ENCODE results near the gene N4BP2L2. TPM values are rescaled to one million over a fixed set of nuclear protein-coding genes. Genes with fewer than 3 reads are reported as not detected.

N4BP2L2 gene
- total RNA-seq, 2 experiments from 2014 or later, result 84.5 to 85.2 TPM

GRCh38 chr13:32390484-32390883, 148.1 kb downstream of the N4BP2L2 start:
- Mint-ChIP-seq H3K4me1 (ENCODE audit: low read depth) (peaks cover 28% of the 10 kb centered on the region), H3K36me3 (ENCODE audit: low read depth) (peaks cover 2% of the 10 kb centered on the region), H3K9me3 (no peaks in the 10 kb centered on the region), H3K27ac (peak overlapping the region; percentile 19), H3K4me3 (no peak overlapping the region), H3K27me3 (no peaks in the 10 kb centered on the region)
- no peak for TF ChIP-seq CTCF (IDR thresholded peaks at IDR 0.05)
- CTCF ChIA-PET, result interaction anchor here (0.9 to 2.3 kb wide), 2 partner anchors 9 to 10 kb away, joined by 3 to 8 read pairs; no protein-coding TSS in a partner anchor
- ATAC-seq, result peak; percentile 48
- POLR2A ChIA-PET, result interaction anchor here (0.8 kb wide), 1 partner anchor 10 kb away, joined by 3 read pairs; no protein-coding TSS in a partner anchor
- DNase-seq, result no peak
- intact Hi-C loops (cut with micrococcal nuclease), result no loop called here

DNA sequence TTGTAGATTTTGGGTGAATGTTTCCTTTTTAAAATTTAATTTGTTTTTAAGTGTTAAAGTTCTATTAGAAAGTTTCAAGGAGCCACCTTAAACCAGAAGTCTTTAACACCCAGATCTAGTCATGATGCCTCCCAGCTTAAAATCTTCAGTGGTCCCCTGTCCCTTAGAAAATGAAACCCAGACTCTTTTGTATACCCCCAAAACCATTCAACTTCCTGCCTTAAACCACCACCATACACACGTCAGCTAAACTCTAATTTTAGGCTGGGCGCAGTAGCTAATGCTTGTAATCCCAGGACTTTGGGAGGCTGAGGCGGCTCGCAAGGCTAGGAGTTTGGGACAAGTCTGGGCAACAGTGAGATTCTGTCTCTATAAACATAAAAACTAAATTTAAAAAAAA, 148.5 kb downstream of the N4BP2L2 start:
- ATAC-seq (peak; percentile 91), DNase-seq (peak; percentile 7)
- ChIA-PET POLR2A (no interaction called here), CTCF (interaction anchor here (0.8 to 2.3 kb wide), 2 partner anchors 9 to 25 kb away, joined by 3 to 8 read pairs; no protein-coding TSS in a partner anchor)
- intact Hi-C loops (cut with micrococcal nuclease), result no loop called here
- TF ChIP-seq CTCF (IDR thresholded peaks at IDR 0.05), result no peak
- no peaks in the 10 kb centered on the region for H3K27me3 Mint-ChIP-seq
- peak overlapping the region; percentile 40 for H3K27ac Mint-ChIP-seq
- H3K4me1 Mint-ChIP-seq (ENCODE audit: low read depth), result peaks cover 28% of the 10 kb centered on the region
- no peak overlapping the region for H3K4me3 Mint-ChIP-seq
- H3K9me3 Mint-ChIP-seq, result no peaks in the 10 kb centered on the region
- peaks cover 2% of the 10 kb centered on the region for H3K36me3 Mint-ChIP-seq (ENCODE audit: low read depth)

DNA sequence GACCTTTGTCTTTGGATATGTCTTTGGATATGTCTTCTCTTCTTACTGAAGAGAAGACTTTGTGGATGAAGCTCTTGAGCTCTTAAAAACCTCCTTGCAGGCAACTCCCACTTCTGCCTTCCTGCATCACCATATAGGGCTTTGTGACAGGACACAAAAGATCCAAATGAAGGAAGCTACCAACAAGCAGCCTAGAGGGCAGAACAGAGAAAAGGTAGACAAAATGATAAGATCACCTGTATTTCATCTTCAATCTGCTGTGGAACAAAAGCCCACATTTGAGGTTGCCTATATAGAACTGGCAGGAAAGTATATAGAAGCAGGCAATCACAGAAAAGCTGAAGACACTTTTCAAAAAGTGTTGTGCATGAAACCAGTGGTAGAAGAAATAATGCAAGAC, 153.2 kb downstream of the N4BP2L2 start:
- Mint-ChIP-seq H3K36me3 (ENCODE audit: low read depth) (no peaks in the 10 kb centered on the region), H3K4me1 (ENCODE audit: low read depth) (peaks cover 12% of the 10 kb centered on the region), H3K9me3 (no peaks in the 10 kb centered on the region), H3K27ac (no peak overlapping the region), H3K27me3 (no peaks in the 10 kb centered on the region), H3K4me3 (no peak overlapping the region)
- ATAC-seq (no peak), DNase-seq (no peak)
- ChIA-PET CTCF (interaction anchor here (1.2 kb wide), 1 partner anchor 57 kb away, joined by 3 read pairs; no protein-coding TSS in a partner anchor), POLR2A (interaction anchor here (1.1 kb wide), 1 partner anchor 42 kb away, joined by 3 read pairs; the partner anchor contains the start of gene N4BP2L1)
- no peak for TF ChIP-seq CTCF (IDR thresholded peaks at IDR 0.05)
- intact Hi-C loops (cut with micrococcal nuclease), result no loop called here

DNA sequence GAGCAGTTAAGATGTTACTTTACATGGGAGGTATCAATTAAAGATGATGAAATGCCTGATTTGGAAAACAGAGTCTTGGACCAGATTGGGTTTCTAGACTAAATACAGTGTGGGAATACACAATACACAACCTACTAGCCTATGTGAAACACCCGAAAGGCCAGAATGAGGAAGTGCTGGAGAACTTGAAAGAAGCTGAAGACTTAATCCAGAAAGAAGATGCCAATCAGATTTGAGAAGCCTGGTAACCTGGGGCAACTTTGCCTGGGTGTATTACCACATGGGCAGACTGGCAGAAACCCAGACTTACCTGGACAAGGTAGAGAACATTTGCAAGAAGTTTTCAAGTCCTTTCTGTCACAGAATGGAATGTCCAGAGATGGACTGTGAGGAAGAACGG, 153.9 kb downstream of the N4BP2L2 start:
- ChIA-PET POLR2A (interaction anchor here (1.1 kb wide), 1 partner anchor 43 kb away, joined by 3 read pairs; the partner anchor contains the start of gene N4BP2L1), CTCF (interaction anchor here (1.2 kb wide), 1 partner anchor 58 kb away, joined by 3 read pairs; no protein-coding TSS in a partner anchor)
- Mint-ChIP-seq H3K4me1 (ENCODE audit: low read depth) (peaks cover 5% of the 10 kb centered on the region), H3K36me3 (ENCODE audit: low read depth) (peaks cover 2% of the 10 kb centered on the region), H3K9me3 (no peaks in the 10 kb centered on the region), H3K4me3 (no peak overlapping the region), H3K27ac (no peak overlapping the region), H3K27me3 (no peaks in the 10 kb centered on the region)
- DNase-seq (no peak), ATAC-seq (no peak)
- intact Hi-C loops (cut with micrococcal nuclease), result no loop called here
- no peak for TF ChIP-seq CTCF (IDR thresholded peaks at IDR 0.05)

GRCh38 chr13:32383836-32384618, 154.6 kb downstream of the N4BP2L2 start:
- POLR2A ChIA-PET, result interaction anchor here (0.5 kb wide), 1 partner anchor 29 kb away, joined by 3 read pairs; no protein-coding TSS in a partner anchor
- DNase-seq, result no peak
- intact Hi-C loops (cut with micrococcal nuclease), result no loop called here
- no peak for TF ChIP-seq CTCF (IDR thresholded peaks at IDR 0.05)
- no peak overlapping the region for H3K27ac Mint-ChIP-seq
- no peak overlapping the region for H3K4me3 Mint-ChIP-seq
- H3K36me3 Mint-ChIP-seq (ENCODE audit: low read depth), result peaks cover 4% of the 10 kb centered on the region
- H3K9me3 Mint-ChIP-seq, result no peaks in the 10 kb centered on the region
- CTCF ChIA-PET, result interaction anchor here (1.2 kb wide), 1 partner anchor 59 kb away, joined by 3 read pairs; no protein-coding TSS in a partner anchor
- H3K27me3 Mint-ChIP-seq, result no peaks in the 10 kb centered on the region
- ATAC-seq, result no peak
- H3K4me1 Mint-ChIP-seq (ENCODE audit: low read depth), result no peaks in the 10 kb centered on the region
